Tibial artery (tissue), 4 donors: ENCODE results near the gene PSENEN.

Experiments
- DNase-seq, 2 donors: peaks; one replicate each; pipeline ENCODE4 v3.0.0-alpha.2; 2019
- H3K27ac ChIP-seq, 2 donors: fragments of 200-600 bp; sonication (generic) in 1 of 2; 1 replicate in 1 of 2; 2 replicates in 1 of 2; pipeline ENCODE4 v1.5.1; 2018 to 2019; ENCODE audit warnings: mild to moderate bottlenecking in 1 of 2
- H3K27me3 ChIP-seq, 2 donors: fragments of 200-600 bp; sonication (generic) in 1 of 2; one replicate each; pipeline versions ENCODE4 v1.5.1 to v1.6.0; 2016 to 2019
- H3K36me3 ChIP-seq, 3 donors: fragments of 200-600 bp; sonication (generic) in 2 of 3; one replicate each; pipeline ENCODE4 v1.5.1; 2016 to 2019; ENCODE audit warnings: mild to moderate bottlenecking in 2 of 3
- H3K4me1 ChIP-seq, 4 donors: fragments of 200-600 bp; sonication (generic) in 2 of 4; 1 replicate in 3 of 4; 2 replicates in 1 of 4; pipeline ENCODE4 v1.5.1; 2016 to 2019
- H3K4me3 ChIP-seq, 2 donors: fragments of 200-600 bp; sonication (generic) in 1 of 2; 1 replicate in 1 of 2; 2 replicates in 1 of 2; pipeline ENCODE4 v1.5.1; 2018 to 2019; ENCODE audit warnings: mild to moderate bottlenecking in 2 of 2
- H3K9me3 ChIP-seq, 3 donors: fragments of 200-600 bp; sonication (generic) in 1 of 3; one replicate each; pipeline ENCODE4 v1.5.1; 2016 to 2019
- CTCF ChIP-seq, 2 experiments: fragments of 200-600 bp in 1 of 2; fragments of 450-650 bp in 1 of 2; IDR thresholded peaks; one replicate each; pipeline ENCODE4 v1.5.1; 2017 to 2019; ENCODE audit warnings: antibody characterized with exemption in 2 of 2, mild to moderate bottlenecking in 1 of 2, moderate library complexity in 1 of 2
- intact Hi-C: fragments of 100-400 bp; cut with DNase I; formaldehyde crosslinking; loops from one replicate; pipeline ENCODE4 v1.15.0; 2023; ENCODE audit warnings: low total_unique reads

PSENEN gene

GRCh38 chr19:35716801-35717664 lies 28.4 kb upstream of the PSENEN start:
- peak overlapping the region; percentile 64 to 95 for H3K4me3 ChIP-seq
- H3K9me3 ChIP-seq, result no peaks in the 10 kb centered on the region
- peaks cover 0 to 36% (median 26%) of the 10 kb centered on the region in 4 donors for H3K4me1 ChIP-seq
- peak; percentile 96 to 98 for DNase-seq
- peak overlapping the region; percentile 86 for H3K27ac ChIP-seq
- no peaks in the 10 kb centered on the region for H3K27me3 ChIP-seq
- peak; percentile 87 to 93 for TF ChIP-seq CTCF (IDR thresholded peaks at IDR 0.05)
- intact Hi-C loops, result loop anchor here (2.0 to 10.0 kb wide), 4 partner anchors 24 to 592 kb away; partner anchors contain the start of genes HSPB6, PROSER3 and TMEM147
- H3K36me3 ChIP-seq, result peaks cover 9 to 27% (median 18%) of the 10 kb centered on the region in 3 donors

GRCh38 chr19:35717665-35718344 lies 27.6 kb upstream of the PSENEN start, which contains the start of gene KMT2B:
Gene KMT2B, plus strand, starts transcription at chr19:35718003. Its CDS starts 16 bp downstream, at chr19:35718019.
- no peak for DNase-seq

GRCh38 chr19:35718345-35719041 lies 27.0 kb upstream of the PSENEN start:
- no peaks in the 10 kb centered on the region for H3K9me3 ChIP-seq
- H3K36me3 ChIP-seq, result peaks cover 24 to 42% (median 32%) of the 10 kb centered on the region in 3 donors
- DNase-seq, result no peak
- no peak for TF ChIP-seq CTCF (IDR thresholded peaks at IDR 0.05)
- H3K27ac ChIP-seq, result peak overlapping the region; percentile 77 to 86
- peak overlapping the region; percentile 64 to 95 for H3K4me3 ChIP-seq
- intact Hi-C loops, result loop anchor here (5.0 to 10.0 kb wide), 3 partner anchors 39 to 594 kb away; partner anchors contain the start of genes HSPB6, PROSER3 and TMEM147
- no peaks in the 10 kb centered on the region for H3K27me3 ChIP-seq
- H3K4me1 ChIP-seq, result peaks cover 0 to 36% (median 26%) of the 10 kb centered on the region in 4 donors

More at GRCh38 chr19:35717665-35718344, 27.6 kb upstream of the PSENEN start, which contains the start of gene KMT2B:
- Histone ChIP-seq H3K4me3 (peak within 1 kb of the TSS; percentile 64 to 95), H3K27me3 (no peaks in the 10 kb centered on the region), H3K27ac (peak within 1 kb of the TSS; percentile 86), H3K9me3 (no peaks in the 10 kb centered on the region), H3K4me1 (peaks cover 0 to 36% (median 26%) of the 10 kb centered on the region in 4 donors), H3K36me3 (peaks cover 17 to 35% (median 25%) of the 10 kb centered on the region in 3 donors)
- intact Hi-C loops, result loop anchor here (2.0 to 10.0 kb wide), 4 partner anchors 25 to 593 kb away; partner anchors contain the start of genes HSPB6, PROSER3 and TMEM147
- no peak for TF ChIP-seq CTCF (IDR thresholded peaks at IDR 0.05)

- H3K27me3 ChIP-seq, result no peaks in the 10 kb centered on the region
- peaks cover 34 to 53% (median 43%) of the 10 kb centered on the region in 3 donors for H3K36me3 ChIP-seq
- TF ChIP-seq CTCF (IDR thresholded peaks at IDR 0.05), result no peak
- intact Hi-C loops, result loop anchor here (5.0 to 10.0 kb wide), 3 partner anchors 38 to 595 kb away; partner anchors contain the start of genes HSPB6, PROSER3 and TMEM147
- peak overlapping the region in 1 of 2 donors; percentile 77 for H3K27ac ChIP-seq
- no peaks in the 10 kb centered on the region for H3K9me3 ChIP-seq
- peak overlapping the region; percentile 64 to 95 for H3K4me3 ChIP-seq
- peaks cover 0 to 36% (median 26%) of the 10 kb centered on the region in 4 donors for H3K4me1 ChIP-seq
- DNase-seq, result no peak
Measured at GRCh38 chr19:35719402-35720162, 25.9 kb upstream of the PSENEN start.
